DND-41 (cell line): ENCODE measurements around the gene BICDL2.
A peak's percentile ranks its signal among the peaks of the same experiment; 100 is the strongest.
"Not testable (repeated sequence)": the region's sequence is repeated elsewhere in the genome, so short reads cannot be mapped to it uniquely, and the experiment has no call there.

ENCODE experiments used
- ATAC-seq: fragments of 200-7000 bp; cut with Tn5 transposase; 3 replicates; pipeline ENCODE4 v1.9.1; 2021; ENCODE audit warnings: low read depth; ENCODE audit not compliant: insufficient read depth
- DNase-seq: peaks from one replicate; pipeline ENCODE4 v3.0.0-alpha.2; 2020
- H2AFZ ChIP-seq: 2 replicates; pipeline ENCODE4 v1.6.0; 2012; ENCODE audit warnings: low read depth, low read length
- H3K27ac ChIP-seq: 2 replicates; pipeline ENCODE4 v1.5.1; 2012; ENCODE audit warnings: low read length, inconsistent platforms
- H3K27me3 ChIP-seq: fragments of 200-600 bp; sonication (generic); 2 replicates; pipeline ENCODE4 v1.6.0; 2012; ENCODE audit warnings: low read length, mild to moderate bottlenecking, inconsistent platforms; ENCODE audit not compliant: insufficient read depth, poor library complexity
- H3K36me3 ChIP-seq: 2 replicates; pipeline ENCODE4 v1.5.1; 2012; ENCODE audit warnings: low read length, inconsistent platforms; ENCODE audit not compliant: insufficient read depth
- H3K4me1 ChIP-seq: 2 replicates; pipeline ENCODE4 v1.5.1; 2012; ENCODE audit warnings: mild to moderate bottlenecking, low read length; ENCODE audit not compliant: insufficient read depth
- H3K4me2 ChIP-seq: 2 replicates; pipeline ENCODE4 v1.6.0; 2012; ENCODE audit warnings: mild to moderate bottlenecking, moderate library complexity, low read length, inconsistent platforms; ENCODE audit not compliant: insufficient read depth
- H3K4me3 ChIP-seq, 2 experiments: fragments of 200-600 bp in 1 of 2; shearing (Covaris generic) in 1 of 2; 2 replicates each; pipeline ENCODE4 v1.5.1; 2012 to 2016; ENCODE audit warnings: inconsistent platforms in 2 of 2, low read length in 2 of 2, mild to moderate bottlenecking in 2 of 2, low read depth in 1 of 2, moderate library complexity in 1 of 2
- H3K79me2 ChIP-seq: 2 replicates; pipeline ENCODE4 v1.6.0; 2012; ENCODE audit warnings: low read length, inconsistent platforms; ENCODE audit not compliant: insufficient read depth
- H3K9ac ChIP-seq: 2 replicates; pipeline ENCODE4 v1.6.0; 2012; ENCODE audit warnings: low read depth, mild to moderate bottlenecking, inconsistent platforms, low read length, moderate library complexity
- H3K9me3 ChIP-seq: 2 replicates; pipeline ENCODE4 v1.5.1; 2012; ENCODE audit warnings: low read length, moderate library complexity, mild to moderate bottlenecking, inconsistent platforms; ENCODE audit not compliant: insufficient read depth, severe bottlenecking
- H4K20me1 ChIP-seq: 2 replicates; pipeline ENCODE4 v1.6.0; 2012; ENCODE audit warnings: low read length; ENCODE audit not compliant: insufficient read depth
- CTCF ChIP-seq: IDR thresholded peaks from 2 replicates; pipeline ENCODE4 v1.5.1; 2012; ENCODE audit warnings: borderline replicate concordance, low read length, moderate library complexity, mild to moderate bottlenecking; ENCODE audit not compliant: poor library complexity, severe bottlenecking; ENCODE audit errors: extremely low read depth
- EZH2 ChIP-seq: IDR thresholded peaks from 3 replicates; pipeline ENCODE4 v1.6.1; 2012; ENCODE audit warnings: borderline replicate concordance, low read depth, mild to moderate bottlenecking, moderate library complexity, low read length, inconsistent platforms; ENCODE audit not compliant: severe bottlenecking

BICDL2 gene

GRCh38 chr16:3076577-3076976, 39.8 kb upstream of the BICDL2 start:
- H3K9me3 ChIP-seq: no peaks in the 10 kb centered on the region
- ATAC-seq (no peak), DNase-seq (peak; percentile 49)
- H3K36me3 ChIP-seq: no peaks in the 10 kb centered on the region
- H3K4me1 ChIP-seq: peaks cover 84% of the 10 kb centered on the region
- H3K79me2 ChIP-seq: peaks cover 7% of the 10 kb centered on the region; the same call in 1 of the 2 replicates
- H4K20me1 ChIP-seq: no peaks in the 10 kb centered on the region
- no peaks in the 10 kb centered on the region for H3K27me3 ChIP-seq
- no peak overlapping the region for H2AFZ ChIP-seq
- peak overlapping the region; percentile 94 for H3K27ac ChIP-seq
- peak overlapping the region; percentile 61 for H3K9ac ChIP-seq
- H3K4me2 ChIP-seq: peak overlapping the region; percentile 51
- no peak for TF ChIP-seq EZH2
- peak; percentile 44 for TF ChIP-seq CTCF
- H3K4me3 ChIP-seq: peak overlapping the region in 1 of 2 experiments; percentile 38; a peak in 1 of 4 replicates

GRCh38 chr16:3075946-3076345, 39.2 kb upstream of the BICDL2 start:
- not testable (repeated sequence) for H4K20me1 ChIP-seq, H2AFZ ChIP-seq, DNase-seq, H3K27me3 ChIP-seq, ATAC-seq, H3K79me2 ChIP-seq, H3K36me3 ChIP-seq, H3K9me3 ChIP-seq
- Histone ChIP-seq H3K4me3 (peak overlapping the region in 1 of 2 experiments; percentile 38; a peak in 1 of 4 replicates), H3K4me2 (peak overlapping the region; percentile 51), H3K9ac (peak overlapping the region; percentile 61), H3K4me1 (peaks cover 86% of the 10 kb centered on the region), H3K27ac (peak overlapping the region; percentile 94)

GRCh38 chr16:3075523-3075915, 38.8 kb upstream of the BICDL2 start:
- DNase-seq (peak; percentile 39), ATAC-seq (no peak)
- Histone ChIP-seq H3K27ac (peak overlapping the region; percentile 94), H3K4me2 (peak overlapping the region; percentile 51), H3K79me2 (peaks cover 7% of the 10 kb centered on the region; the same call in 1 of the 2 replicates), H4K20me1 (no peaks in the 10 kb centered on the region), H3K36me3 (no peaks in the 10 kb centered on the region), H3K4me3 (peak overlapping the region in 1 of 2 experiments; percentile 38; a peak in 2 of 4 replicates), H2AFZ (no peak overlapping the region), H3K27me3 (no peaks in the 10 kb centered on the region), H3K9ac (peak overlapping the region; percentile 61), H3K4me1 (peaks cover 90% of the 10 kb centered on the region), H3K9me3 (no peaks in the 10 kb centered on the region)
- TF ChIP-seq CTCF: no peak
- no peak for TF ChIP-seq EZH2

GRCh38 chr16:3074860-3075522, 38.2 kb upstream of the BICDL2 start:
- no peaks in the 10 kb centered on the region for H3K36me3 ChIP-seq
- peak overlapping the region; percentile 94 for H3K27ac ChIP-seq
- H4K20me1 ChIP-seq: no peaks in the 10 kb centered on the region
- peaks cover 92% of the 10 kb centered on the region for H3K4me1 ChIP-seq
- H3K4me3 ChIP-seq: peak overlapping the region in 1 of 2 experiments; percentile 38; a peak in 2 of 4 replicates
- no peak for TF ChIP-seq EZH2
- no peak for TF ChIP-seq CTCF
- DNase-seq: peak; percentile 97
- H3K9me3 ChIP-seq: no peaks in the 10 kb centered on the region
- H3K79me2 ChIP-seq: peaks cover 7% of the 10 kb centered on the region; the same call in 1 of the 2 replicates
- H2AFZ ChIP-seq: no peak overlapping the region
- peak overlapping the region; percentile 61 for H3K9ac ChIP-seq
- peak; percentile 90 for ATAC-seq
- peak overlapping the region; percentile 51 for H3K4me2 ChIP-seq
- no peaks in the 10 kb centered on the region for H3K27me3 ChIP-seq
